ENCODE data around the gene C19orf47.
A peak's percentile ranks its signal among the peaks of the same experiment; 100 is the strongest.

Gene C19orf47, protein sequence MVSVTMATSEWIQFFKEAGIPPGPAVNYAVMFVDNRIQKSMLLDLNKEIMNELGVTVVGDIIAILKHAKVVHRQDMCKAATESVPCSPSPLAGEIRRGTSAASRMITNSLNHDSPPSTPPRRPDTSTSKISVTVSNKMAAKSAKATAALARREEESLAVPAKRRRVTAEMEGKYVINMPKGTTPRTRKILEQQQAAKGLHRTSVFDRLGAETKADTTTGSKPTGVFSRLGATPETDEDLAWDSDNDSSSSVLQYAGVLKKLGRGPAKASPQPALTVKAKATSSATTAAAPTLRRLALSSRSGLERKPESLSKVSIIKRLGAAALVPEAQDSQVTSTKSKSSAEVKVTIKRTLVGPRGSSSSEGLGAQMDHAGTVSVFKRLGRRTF

DNA sequence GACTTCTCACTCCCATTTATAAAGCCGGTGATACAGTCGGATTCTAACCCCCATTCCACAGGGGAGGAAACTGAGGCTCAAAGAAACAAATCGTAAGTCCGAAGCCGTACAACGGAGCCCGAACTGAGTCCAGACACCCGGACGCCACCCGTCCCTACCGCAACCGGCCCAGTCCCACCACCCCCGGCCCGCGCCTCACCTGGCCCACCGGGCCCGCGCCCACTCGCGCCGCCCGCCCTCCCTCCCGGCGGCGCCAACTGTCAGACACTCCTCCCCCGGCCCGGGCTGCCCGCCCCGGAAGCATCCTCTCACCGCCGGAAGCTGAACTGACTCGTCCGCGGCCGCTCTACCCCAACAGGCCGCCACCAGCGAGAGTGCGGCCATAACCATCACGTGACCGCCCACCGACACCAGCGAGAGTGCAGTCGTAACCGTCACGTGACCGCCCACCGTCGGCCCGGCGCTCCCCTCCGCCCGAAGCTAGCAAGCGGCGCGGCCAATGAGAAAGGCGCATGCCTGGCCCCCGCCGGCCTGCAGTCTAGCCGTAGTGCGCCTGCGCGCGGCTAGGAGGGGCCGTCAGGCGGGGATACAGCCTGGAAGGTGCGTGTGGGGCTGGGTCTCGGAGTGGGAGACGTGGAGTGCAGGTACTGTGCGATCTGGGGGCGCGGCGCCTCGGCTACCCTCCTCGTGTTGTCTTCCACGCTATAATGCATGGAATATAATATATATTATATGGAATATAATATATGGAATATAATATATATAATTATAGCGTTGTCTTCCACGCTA is at the start of gene C19orf47, which contains the start of gene PLD3:
Gene C19orf47 (minus strand): TSS at position 273 of the 789 bp plus-strand sequence. CDS start 6,540 bp downstream, outside the sequence.
Gene PLD3 (plus strand): TSS at position 571 of the 789 bp plus-strand sequence. CDS start 17,789 bp downstream, outside the sequence.
- peak; percentile 98 to 99 for DNase-seq

DNA sequence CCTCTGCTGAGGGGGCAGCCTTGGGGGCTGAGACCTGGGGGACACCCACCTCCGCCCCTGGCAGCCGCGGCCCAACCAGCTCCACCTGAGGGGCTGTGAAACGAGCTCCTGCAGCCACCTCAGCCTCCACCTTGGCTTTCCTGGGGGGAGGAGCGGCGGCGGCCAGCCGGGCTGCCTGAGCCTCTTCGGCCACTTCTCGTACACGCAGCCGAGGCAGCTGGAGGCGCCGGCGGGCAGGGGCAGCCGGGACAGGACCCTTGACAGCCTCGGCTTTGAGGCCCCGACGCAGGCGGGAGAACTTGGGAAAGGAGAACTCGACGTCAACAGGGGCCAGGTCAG is 49.3 kb upstream of the C19orf47 start:
- no peak for DNase-seq

DNA sequence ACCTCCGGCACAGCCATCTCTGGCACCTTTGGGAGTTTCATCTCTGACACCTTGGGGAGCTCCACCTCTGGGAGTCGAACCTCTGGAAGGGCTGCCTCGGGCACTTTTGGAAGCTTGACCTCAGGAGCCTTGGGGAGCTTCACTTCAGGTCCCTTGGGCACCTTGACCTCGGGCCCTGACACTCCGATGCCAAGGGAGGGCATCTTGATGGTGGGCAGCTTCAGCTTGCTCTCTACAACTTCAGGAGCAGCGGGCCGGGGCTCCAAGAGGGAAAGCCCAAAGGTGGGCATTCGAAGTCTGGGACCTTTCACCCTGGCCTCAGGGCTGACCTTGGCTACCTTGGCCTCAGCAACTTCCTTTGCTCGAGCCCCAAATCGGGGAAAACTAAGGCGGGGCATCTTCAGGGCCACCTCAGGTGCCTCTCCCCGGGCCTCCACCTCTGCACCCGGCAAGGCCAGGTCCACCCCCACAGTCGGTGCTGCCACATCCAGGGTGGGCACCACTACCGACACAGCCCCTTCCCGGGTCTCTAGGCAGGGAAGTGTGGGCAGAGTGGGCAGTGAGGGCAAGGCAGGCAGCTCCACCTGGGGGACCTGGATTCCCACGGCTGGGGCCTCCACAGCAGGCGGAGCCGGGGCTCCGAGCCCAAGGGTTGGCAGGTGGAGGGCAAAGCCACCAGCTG is 48.8 kb upstream of the C19orf47 start:
- DNase-seq, result no peak

DNA sequence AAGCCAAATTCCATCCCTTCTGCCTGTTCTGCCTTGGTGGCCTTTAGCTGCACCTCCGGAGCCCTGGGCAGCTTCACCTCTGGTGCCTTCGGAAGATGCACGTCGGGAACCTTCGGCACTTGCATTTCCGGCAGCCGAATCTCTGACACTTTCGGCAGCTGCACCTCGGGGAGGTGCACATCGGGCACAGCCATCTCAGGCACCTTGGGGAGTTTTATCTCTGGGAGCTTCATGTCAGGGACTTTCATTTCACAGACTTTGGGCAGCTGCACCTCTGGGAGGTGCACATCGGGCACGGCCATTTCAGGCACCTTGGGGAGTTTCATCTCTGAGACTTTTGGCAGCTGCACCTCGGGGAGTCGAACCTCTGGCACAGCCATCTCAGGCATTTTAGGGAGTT is 47.8 kb upstream of the C19orf47 start:
- DNase-seq, result no peak

DNA sequence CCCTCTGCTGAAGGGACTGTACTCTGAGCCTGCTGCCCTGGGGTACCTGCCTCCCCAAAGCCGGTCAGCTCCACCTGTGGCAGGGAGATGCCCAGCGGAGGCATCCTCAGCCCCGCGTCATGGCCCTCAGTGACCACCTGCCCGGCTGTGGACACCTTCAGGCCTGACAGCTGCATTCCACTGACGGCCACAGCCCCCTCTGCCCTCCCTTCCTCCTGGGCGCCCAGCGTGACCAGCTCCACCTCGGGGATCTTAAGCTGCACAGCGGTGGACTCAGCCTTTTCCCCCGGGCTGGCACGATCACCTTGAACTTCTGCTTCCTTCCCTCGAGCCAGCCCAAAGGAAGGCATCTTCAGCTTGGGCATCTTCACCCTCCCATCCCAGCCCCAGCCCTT is 46.6 kb upstream of the C19orf47 start:
- no peak for DNase-seq

DNA sequence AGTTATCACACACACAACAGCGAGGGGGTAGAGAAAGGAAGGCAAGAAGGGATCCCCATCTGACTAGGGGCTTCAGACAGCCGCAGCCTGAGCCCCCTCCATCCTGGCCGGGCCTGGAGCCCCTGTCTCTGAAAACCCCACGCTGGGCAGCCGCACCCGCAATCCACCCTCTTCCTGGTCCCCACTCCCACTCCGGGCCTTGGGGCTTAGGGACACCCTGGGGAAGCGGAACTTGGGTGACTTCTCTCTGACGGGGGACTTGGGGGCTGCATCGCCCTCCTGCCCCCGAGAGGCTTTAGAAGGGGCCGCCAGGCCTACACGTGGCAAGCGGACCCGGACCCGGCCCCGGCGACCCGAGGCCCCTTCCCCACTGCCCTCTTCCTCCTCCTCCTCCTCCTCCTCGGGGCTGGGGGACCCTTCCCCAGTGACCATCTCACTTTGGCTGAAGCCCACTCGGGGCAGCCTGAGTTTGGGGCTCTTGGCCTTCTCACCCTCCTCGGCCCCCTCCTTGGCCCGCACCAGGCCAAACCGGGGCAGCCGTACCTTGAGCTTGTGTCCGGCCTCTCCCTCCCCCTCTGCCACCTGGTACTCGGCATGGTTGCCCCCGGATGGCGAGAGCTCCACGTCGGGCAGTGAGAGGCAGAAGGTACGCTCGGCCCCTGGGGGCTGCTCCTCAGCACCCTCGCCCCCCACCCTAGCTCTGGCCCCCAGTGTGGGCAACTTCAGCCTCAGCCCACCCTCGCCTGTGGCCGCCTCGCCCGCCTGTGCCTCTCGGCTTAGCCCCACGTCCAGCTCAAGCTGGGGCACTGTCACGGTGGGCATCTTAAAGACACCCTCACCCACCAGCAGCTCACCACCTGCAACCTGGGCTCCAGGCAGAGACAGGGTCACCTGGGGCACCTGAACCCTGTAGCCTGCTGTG is 46.0 kb upstream of the C19orf47 start:
- DNase-seq, result no peak

DNA sequence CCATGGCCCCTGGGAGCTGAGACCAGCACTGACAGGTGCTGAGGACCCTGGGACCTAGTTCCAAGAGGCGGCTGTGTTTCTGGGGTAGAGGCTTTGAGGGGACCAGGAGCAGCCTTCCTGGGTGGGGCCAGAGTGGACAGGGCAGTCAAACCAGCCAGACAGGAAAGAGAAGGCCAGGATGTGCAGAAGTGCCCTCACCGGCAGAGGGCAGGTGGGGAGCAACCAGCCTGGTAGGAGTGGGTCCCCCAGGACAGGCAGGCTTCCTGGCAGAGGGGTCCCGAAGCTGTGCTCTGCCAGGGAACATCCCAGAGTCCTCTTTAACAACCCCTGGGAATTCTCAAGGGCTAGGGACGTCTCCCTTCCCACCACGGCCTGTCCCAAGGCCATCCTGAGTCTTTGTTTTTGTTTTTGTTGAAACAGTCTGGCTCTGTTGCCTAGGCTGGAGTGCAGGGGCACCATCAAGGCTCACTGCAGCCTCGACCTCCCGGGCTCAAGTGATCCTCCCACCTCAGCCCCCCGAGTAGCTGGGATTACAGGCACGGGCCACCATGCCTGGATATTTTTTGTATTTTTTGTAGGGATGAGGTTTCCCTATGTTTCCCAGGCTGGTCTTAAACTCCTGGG is 44.8 kb upstream of the C19orf47 start:
- DNase-seq, result no peak

DNA sequence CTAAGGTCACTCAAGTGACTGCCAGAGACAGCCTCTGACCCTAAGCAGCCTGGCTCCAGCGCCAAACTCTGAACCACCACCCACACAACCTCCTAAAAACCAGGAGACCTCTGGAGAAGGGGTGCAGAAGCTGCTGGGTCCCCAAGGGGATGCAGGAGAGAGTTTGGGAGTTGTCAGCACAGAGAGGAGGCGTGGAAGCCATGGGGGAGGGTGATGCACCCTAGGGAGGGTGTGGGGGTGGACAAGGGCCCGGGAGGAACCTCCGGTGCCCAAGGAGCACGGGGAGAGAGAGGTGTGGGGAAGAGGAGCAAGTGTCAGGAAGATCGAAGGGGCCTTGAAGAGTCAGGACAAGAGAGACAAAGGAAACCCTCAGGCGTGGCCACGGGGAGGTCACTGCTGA is 43.9 kb upstream of the C19orf47 start:
- DNase-seq, result no peak

DNA sequence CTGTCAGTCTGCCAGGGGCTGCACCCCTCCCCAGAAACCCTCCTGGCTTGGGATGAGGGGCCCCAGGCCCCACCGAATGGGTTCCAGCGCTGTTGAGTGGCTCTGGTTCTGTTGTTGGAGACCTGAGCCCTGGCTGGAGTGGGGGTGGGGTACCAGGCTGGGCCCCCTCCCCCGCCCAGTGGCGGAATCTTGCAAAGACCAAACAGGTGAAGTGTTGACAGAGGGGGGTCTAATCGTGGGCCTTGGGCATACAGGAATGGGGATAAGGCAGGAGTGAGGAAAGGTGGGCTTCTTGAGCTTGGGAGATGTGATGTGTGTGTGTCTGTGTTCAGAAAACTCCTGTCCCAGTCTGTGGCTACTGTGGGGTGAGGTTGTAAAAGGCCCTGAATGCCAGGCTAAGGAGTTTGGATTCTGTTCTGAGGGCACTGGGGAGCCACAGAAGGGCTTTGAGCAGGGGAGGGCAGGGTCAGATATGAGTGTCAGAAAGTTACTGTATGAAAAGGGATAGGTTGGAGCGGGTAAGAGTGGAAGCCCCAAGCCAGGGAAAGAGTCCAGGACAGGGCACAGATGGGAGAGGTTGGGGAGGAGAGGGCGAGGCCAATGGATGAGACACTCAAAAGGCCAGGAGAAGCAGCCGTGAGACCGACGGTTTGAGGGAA is 42.0 kb upstream of the C19orf47 start, which contains the start of gene HIPK4:
Gene HIPK4 (minus strand): TSS at position 98 of the 659 bp plus-strand sequence. CDS start 279 bp downstream, outside the sequence.
- DNase-seq, result no peak

DNA sequence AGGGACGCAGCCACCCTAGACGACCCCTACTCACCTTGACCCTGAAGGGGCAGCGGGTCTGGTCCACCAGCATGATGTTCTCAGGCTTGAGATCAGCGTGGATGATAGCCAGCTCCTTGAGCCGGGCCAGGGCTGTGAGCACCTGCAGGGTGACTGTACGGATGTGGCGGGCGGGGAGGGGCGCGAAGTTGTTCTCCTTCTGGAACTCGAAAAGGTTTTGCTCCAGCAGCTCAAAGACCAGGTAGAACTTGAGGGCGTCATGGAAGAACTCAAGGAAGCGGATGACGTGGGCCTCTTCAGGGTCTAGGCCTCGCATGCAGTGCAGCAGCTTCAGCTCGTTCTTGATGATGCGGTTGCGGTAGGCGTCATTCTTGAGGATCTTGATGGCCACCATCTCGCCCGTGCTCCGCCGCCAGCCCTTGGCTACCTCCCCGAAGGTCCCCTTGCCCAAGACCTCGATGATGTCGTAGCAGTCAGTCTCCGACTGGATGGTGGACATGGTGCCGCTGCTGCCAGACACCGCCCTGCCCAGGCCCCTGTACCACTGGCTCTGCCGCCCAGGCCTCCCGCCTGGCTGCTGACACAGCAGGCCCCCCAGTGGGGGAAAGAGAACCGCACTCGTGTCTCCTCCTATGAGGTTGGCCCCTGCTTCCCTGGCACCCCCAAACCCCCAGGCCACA is 41.3 kb upstream of the C19orf47 start:
- DNase-seq, result no peak

DNA sequence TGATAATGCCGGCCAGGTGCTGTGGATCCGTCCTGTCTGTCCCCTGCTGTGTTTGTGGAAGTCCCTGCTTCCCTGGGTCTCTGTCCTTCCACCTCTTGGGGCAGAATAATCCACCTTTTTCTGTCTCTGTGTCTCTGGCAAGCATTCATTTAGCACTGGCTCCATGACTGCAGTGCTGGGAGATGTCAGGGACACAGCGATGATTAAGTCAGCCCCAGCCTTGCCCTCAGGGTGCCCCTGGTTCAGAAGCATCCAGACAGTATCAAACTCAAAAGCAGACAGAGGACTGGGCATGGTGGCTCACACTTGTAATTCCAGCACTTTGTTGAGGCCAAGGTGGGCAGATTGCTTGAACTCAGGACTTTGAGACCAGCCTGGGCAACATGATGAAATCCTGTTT is 40.3 kb upstream of the C19orf47 start:
- no peak for DNase-seq

DNA sequence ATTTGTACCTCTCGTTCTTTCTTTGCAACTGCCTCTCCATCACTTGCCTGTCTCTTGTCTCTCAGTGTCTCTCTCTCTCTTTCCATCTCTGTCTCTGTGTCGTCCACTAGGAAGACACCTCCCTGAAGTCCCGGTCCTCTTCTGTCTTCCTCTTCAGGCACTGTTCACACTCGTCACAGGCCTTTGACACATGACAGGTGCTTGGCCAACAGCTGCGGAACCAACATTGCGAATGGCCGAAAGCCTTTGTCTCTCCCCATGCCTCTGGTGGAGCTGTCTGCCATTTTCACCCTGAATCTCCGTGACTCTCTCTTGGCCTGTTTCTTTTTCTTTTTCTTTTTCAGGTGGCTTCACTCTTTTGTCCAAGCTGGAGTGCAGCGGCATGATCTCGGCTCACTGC is 39.0 kb upstream of the C19orf47 start:
- no peak for DNase-seq

DNA sequence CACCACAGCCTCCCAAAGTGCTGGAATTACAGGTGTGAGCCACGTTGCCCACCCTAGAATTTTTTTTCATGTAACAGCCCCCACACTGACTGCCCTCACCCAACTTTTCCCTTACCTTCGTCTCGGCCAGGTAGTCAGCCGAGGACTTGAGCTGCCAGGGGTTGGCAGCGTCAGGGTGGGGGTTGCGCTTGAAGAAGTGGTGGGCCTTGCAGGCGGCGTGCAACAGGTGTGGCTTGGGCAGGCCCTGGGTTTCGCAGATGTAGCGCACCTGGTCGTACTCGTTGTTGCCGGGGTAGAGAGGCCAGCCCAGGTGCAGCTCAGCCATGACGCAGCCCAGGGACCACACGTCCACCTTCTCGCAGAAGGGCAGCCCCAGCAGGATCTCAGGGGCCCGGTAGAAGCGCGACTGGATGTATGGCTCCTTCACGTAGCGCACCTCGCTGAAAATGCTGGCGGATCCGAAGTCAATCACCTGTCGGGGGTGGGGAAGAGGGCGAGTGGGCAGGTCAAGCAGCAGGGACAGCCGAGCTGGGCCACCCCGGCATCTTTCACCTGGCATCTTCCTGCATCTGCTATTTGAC is 35.6 kb upstream of the C19orf47 start:
- no peak for DNase-seq

DNA sequence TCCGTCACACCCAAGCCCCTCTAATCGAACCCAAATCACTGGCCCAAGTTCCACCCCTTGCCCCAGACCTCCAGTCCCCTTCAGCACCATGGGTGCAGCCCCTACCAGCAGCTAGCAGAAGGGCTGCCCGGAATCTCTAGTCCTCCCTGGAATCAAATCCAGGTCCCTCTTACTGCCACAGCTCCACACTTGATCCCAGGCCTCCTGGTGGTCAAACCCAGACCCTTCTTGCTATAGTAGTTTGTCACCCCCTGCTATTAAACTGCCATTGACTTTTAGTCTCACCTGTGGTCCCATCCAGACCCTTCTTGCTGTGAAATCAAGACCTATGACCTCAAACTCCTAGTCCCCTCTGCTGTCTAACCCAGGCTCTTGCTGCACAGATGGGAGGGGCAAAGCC is 33.1 kb upstream of the C19orf47 start:
- no peak for DNase-seq

DNA sequence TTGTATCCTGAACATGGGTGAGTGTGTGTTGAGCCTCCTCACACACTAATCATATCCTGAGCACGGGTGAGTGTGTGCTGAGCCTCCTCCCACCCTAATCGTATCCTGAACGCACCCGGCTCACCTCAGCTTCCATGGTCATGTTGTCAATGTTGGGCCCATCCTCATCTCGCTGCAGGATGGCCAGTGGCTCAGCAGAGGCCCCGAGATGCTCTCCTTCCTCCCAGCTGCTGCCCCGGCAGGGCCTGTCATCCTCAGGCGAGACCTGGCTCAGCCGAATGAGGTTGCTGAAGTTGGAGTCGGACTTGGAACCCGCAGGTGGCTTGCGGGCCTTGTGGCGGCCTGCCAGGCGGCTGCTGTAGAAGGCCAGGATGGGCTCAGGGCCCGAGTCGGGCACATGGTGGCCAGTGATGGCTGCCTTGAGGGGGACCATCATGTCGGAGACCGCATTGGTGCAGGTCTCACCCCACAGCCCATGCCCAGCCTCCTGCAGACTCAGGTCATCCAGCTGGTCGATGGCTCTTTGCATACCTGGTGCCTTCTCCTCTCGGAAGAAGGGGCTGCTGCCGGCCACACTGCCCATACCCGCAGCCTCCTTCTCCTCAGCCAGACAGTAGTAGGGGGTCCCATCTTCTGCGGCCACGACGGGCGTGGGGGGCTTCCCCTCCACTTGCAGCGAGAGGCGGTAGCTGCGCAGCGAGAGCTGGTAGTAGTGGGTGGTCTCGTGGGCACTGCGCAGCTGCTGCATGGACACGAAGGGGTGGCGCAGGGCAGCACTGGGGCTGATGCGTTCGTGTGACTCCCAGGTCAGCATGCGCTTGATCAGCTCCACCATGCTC is 32.2 kb upstream of the C19orf47 start:
- DNase-seq, result no peak

DNA sequence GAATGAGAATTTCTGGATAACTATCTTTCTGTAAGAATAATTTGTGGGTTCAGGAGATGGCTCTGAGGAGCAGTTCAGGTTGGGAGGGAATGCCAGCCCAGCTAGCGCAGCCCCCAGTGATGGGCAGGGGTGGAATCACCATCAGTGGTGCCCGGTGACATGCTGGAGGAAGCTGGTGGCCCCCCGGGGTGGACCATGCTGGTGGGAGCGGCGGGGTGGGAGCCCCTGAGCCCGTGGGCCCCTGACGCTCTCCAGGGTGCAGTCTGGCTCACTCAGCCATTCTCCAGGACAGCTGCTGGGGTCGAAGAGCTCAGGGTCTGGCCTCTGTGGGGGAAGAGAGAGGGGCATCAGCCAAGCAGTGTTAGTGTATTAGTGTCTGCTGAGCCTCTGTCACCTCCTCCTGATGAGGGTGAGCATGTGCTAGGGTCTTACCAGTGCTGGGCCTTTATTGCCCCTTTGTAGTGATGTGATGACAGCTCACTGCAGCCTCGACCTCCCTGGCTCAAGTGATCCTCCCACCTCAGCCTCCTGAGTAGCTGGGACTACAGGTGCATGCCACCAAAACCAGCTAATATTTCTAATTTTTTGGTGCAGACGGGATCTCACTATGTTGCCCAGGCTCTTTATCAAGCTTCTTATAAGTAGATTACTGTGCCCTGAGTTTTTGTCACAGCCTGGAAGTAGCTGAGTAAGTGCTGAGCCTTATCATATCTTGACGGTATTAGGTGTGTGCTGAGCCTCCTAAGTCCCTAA is 31.4 kb upstream of the C19orf47 start:
- DNase-seq, result no peak

DNA sequence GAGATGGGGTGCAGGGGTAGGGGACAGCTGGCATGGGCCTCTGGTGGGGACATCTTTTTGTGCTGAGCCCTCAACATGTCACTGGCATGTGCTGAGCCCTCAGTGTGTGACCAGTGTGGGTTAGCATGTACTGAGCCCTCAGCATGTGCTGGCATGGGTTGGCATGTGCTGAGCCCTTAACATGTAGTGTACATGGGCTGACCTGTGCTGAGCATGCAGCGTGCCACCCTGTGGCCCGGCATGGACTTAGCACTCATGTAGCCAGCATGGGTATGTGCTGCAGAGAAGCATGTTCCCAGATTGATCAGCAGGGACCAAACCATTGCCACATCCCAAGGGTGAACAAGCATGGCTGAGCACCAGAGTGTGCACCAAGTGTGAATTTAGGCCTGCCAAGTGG is 30.3 kb upstream of the C19orf47 start:
- no peak for DNase-seq

DNA sequence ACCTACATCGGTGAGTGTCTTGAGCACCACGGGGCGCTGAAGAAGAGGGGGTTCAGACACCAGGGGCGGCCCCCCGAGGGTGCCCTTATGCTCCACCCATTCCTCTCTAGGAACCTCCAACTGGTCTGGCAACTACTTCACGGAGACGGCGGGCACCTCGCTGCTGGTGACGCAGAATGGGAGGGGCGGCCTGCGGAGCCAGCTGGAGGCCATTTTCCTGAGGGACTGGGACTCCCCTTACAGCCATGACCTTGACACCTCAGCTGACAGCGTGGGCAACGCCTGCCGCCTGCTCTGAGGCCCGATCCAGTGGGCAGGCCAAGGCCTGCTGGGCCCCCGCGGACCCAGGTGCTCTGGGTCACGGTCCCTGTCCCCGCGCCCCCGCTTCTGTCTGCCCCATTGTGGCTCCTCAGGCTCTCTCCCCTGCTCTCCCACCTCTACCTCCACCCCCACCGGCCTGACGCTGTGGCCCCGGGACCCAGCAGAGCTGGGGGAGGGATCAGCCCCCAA is 29.7 kb upstream of the C19orf47 start:
- DNase-seq, result no peak
